SK-N-DZ (cell line): ENCODE data around the gene PVR.
"Not testable (repeated sequence)": the region's sequence is repeated elsewhere in the genome, so short reads cannot be mapped to it uniquely, and the experiment has no call there.

Source experiments
- DNase-seq: peaks from one replicate; pipeline ENCODE4 v3.0.0-alpha.2; 2015; ENCODE audit warnings: low spot score

Gene PVR

GRCh38 chr19:44645407-44646048 is 1.8 kb downstream of the PVR start:
- no peak for DNase-seq

DNA sequence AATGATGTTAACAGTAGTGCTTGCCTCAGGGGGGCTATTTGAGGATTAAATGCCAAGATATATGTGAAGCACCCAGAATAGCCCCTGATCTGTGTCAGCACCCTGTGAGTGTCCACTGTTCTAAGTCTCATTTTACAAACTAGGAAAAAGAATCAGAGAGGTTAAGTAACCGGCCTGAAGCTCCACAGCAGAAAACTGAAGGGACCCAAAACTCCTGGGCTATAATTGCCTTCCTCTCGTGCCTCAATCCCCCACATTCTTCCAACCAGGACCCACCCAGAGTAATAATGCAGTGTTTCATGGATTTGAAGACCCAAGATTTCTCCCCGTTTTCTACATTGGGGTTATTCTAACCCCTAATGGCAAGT is 2.3 kb downstream of the PVR start:
- no peak for DNase-seq

DNA sequence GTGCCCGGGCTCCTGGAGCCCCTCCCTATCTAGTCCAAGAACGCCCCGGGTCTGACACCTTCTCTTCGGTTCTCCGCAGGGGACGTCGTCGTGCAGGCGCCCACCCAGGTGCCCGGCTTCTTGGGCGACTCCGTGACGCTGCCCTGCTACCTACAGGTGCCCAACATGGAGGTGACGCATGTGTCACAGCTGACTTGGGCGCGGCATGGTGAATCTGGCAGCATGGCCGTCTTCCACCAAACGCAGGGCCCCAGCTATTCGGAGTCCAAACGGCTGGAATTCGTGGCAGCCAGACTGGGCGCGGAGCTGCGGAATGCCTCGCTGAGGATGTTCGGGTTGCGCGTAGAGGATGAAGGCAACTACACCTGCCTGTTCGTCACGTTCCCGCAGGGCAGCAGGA is 3.4 kb downstream of the PVR start:
- DNase-seq = no peak

DNA sequence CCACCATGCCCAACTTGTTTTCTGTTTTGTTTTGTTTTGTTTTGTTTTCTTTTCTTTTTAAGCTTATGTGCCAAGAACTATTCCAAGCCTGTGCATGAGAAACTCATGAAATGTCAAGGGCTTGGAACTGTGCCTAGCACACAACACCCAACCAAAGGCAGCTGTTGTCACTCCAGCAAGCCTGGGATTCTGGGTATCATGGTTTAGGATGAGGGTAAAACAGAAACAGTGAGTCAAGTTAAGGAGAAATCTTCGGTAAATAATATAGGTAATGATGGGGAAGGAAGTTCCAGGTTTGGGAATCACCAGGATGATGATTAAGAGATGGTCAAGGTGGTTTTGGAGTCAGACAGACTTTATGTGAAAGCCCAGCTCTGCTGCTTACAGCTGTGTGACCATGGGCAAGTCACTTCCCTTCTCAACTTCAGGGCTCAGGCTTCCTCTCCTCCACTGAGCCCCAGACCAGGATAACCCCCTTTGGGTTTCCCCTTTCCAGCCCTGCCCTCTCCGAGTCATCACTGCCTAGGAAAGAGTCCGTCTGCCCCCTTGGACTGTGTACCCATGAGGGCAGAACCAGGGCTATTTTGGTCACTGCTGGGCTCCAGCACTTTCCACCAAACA is 5.0 kb downstream of the PVR start:
- no peak for DNase-seq

DNA sequence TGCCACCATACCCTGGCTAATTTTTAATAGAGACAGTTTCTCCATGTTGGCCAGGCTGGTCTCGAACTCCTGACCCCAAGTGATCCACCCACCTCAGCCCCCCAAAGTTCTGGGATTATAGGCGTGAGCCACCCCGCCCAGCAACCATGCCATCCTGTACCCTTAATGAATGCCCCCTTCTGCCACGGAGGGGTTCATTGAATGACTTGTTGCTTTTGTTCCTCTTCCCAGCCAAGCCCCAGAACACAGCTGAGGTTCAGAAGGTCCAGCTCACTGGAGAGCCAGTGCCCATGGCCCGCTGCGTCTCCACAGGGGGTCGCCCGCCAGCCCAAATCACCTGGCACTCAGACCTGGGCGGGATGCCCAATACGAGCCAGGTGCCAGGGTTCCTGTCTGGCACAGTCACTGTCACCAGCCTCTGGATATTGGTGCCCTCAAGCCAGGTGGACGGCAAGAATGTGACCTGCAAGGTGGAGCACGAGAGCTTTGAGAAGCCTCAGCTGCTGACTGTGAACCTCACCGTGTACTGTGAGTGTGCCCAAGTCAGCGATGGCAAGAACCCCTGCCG is 6.0 kb downstream of the PVR start:
- no peak for DNase-seq

DNA sequence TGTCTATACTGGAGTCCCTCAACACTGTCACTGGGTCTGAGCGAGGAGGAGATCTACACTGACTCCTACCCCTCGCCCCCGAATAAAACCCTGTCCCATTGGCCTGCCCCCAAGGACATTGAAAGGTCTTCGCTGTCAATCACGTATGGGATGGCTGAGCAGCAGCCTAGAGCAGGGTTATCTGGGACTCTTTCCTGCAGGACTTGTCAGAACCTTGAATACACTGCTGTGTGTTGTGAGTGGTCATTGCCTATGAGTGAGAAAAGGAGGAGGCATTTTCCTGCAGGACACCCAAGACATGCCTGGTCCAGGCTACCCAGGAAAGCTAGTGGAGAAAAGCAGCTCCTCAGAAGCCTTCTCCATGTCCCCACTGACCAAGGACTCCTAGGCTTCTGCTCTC is 9.6 kb downstream of the PVR start:
- DNase-seq = no peak

- DNase-seq = no peak
Measured at GRCh38 chr19:44653977-44654774, 10.5 kb downstream of the PVR start.

DNA sequence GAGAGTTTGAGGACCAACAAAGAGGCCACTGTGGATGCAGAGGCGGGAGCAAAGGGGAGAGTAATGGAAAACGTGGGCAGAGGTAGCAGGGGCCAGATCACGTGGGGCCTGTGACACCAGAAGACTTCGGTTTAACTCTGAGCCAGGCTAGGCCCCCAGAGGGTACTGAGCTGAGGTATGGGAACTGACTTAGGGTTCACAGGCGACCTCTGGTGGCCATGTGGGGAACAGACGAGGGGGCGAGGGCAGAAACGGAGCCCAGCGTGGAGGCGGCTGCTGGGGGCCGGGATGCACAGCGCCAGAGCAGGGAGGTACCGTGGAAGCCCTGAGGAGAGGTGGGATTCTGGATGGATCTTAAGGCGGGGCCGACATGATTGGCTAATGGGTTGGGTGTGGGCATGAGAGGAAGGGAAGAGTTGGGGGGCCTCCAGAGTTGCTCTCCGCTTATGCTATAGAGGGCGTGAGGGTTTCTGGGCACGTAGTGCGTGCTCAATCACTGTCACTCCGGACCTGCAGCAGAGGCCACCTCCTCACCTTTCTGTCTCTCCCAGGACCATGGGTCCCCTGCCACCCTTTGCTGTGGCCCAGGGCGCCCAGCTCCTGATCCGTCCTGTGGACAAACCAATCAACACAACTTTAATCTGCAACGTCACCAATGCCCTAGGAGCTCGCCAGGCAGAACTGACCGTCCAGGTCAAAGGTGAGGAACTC is 13.7 kb downstream of the PVR start:
- DNase-seq = peak; percentile 58

DNA sequence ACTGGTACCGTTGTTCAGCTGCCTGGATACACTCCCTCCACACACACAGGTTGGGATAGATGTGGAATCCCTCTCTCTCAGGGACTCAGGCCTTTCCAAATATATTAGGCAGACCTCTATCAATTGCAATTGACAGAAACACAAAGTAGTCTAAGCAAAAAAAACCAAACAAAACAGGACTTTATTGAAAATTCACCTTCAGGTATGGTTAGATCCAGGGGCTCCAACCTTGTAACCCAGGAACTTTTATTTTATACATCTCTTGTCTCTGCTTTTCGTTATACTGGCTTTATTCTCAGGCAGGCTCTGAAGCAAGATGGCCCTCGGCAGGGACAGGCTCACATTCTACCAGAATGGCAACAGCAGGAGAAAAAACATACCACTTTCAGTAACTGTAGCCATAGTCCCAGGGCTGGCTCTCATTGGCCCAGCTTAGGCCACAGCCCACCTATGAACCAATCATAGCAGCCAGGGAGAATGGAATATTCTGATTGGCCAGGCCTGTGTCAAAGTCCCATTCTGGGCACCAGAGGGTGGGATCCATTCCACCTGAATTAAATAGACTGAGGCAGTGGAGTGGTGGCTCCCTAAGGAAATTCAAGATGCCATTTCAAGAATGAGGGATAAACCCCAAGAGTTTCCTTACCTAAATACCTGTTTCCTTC is 14.5 kb downstream of the PVR start:
- no peak for DNase-seq

GRCh38 chr19:44660081-44660480 is 16.4 kb downstream of the PVR start:
- DNase-seq = no peak

DNA sequence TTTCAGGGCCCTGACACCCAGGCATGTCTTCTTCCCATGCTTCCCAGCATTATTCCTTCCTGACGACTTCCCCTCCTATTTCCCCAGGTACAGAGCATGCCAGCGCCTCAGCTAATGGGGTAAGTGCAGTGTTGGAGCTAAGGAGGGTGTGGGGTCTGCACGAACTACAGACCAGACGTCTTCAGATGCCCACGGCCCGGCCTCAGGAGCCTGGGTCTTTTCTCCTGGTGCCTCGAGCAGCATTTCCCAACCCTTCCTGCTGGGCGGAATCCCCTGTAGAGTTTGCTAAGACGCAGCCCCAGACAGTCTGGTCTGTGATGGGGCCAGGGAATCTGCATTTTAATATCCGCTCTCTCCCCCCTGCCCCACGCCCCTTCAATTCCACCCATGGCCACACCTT is 17.5 kb downstream of the PVR start:
- no peak for DNase-seq

GRCh38 chr19:44661904-44662303 is 18.2 kb downstream of the PVR start:
- peak; percentile 35 for DNase-seq

DNA sequence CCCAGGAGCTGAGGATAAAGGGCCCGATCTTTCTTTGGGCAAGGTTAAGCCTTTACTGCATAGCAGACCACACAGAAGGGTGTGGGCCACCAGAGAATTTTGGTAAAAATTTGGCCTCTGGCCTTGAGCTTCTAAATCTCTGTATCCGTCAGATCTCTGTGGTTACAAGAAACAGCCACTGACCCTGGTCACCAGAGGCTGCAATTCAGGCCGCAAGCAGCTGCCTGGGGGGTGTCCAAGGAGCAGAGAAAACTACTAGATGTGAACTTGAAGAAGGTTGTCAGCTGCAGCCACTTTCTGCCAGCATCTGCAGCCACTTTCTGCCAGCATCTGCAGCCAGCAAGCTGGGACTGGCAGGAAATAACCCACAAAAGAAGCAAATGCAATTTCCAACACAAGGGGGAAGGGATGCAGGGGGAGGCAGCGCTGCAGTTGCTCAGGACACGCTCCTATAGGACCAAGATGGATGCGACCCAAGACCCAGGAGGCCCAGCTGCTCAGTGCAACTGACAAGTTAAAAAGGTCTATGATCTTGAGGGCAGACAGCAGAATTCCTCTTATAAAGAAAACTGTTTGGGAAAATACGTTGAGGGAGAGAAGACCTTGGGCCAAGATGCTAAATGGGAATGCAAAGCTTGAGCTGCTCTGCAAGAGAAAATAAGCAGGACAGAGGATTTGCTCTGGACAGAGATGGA is 19.1 kb downstream of the PVR start:
- DNase-seq = no peak

DNA sequence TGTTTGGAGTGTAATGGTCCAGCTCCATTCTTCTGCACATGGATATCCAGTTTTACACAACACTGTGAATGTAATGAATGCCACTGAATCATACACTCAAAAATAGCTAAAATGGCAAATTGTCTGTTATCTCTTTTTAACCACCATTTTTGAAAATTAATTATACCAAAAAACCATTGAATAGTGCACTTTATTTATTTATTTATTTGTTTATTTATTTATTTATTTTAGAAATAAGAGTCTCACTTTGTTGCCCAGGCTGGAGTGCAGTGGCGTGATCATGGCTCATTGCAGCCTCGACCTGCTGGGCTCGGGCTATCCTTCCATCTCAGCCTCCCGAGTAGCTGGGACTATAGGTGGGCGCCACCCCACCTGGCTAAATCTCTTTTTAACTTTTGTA is 20.3 kb downstream of the PVR start:
- no peak for DNase-seq

- DNase-seq = no peak
Measured at GRCh38 chr19:44664976-44665375, 21.3 kb downstream of the PVR start.

DNA sequence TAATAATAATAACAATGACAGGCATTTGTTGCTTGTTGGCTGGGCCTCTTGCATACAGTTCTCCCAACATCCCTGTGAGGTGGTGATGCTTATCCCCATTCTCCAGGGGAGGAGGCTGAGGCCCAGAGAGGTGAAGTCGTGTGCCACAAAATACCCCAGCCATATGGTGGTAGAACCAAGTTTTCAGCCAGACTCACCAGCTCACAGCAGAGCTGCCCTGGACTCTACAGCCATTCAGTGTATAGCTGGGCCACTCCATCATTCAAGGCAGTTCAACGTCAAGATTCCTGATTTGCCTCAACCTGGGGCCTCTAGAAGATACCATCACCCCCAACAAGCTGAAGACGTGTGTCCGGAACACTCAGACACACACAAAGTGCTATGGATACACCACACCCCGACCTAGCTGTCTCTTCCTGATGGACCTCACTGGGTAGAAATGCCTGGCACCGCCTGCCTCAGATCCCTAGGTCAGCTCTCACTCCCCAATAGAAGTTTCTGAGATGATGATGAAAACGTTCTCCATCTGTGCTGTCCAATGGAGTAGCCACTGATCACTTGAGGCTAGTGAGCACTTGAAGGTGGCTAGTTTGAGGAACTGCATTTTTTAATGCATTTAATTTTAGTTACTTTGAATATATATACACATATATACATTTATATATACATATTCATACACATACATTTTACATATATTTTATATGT is 23.3 kb downstream of the PVR start:
- DNase-seq = peak; percentile 21

DNA sequence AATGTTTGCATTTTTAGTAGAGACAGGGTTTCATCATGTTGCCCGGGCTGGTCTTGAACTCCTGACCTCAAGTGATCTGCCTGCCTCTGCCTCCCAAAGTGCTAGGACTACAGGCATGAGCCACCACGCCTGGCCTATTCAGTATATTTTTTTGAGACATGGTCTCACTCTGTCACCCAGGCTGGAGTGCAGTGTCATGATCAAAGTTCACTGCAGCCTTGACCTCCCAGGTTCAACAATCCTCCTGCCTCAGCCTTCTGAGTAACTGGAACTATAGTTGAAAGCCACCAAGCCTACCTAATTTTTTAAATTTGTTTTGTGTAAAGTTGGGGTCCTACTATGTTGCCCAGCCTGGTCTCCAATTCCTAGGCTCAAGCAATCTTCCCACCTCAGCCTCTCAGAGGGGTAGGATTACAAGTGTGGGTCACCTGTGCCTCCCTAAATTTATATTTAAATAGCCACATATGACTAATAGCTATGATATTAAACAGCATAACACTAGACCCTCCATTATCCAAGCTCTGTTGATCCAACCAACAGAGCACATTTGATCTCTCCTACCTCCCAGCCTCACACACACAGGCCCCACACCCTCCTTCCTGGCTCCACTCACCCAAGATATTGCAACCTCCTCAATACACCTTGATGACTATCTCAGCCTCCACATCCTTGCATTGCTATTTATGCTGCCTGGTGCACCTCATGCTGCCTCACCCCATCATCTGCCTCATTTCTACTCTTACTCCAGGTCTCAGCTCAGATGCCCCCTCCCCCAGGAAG is 25.5 kb downstream of the PVR start:
- DNase-seq = no peak

- not testable (repeated sequence) for DNase-seq
Measured at GRCh38 chr19:44670027-44670426, 26.3 kb downstream of the PVR start.

DNA sequence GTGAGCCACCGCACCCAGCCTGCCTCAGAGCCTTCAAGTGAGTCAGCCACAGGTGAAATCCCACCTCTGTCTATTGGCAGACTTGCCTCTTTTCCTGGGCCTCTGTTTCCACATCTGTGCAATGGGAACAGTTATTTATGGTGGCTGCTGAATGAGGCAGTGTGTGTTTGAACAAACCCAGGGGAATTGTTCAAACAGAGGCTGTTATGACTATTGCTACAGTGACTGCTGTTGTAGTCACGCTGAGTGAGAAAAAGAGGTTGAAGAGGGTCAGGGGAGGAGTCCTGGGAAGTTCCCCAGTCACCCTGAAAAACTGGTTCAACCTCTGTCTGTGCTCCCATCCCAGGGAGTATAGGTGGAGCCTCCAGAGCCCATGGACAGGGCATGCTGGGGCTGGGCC is 27.7 kb downstream of the PVR start, which contains the start of gene CEACAM19:
Gene CEACAM19, plus strand, starts transcription at position 83 of the 400 bp plus-strand sequence. CDS start 450 bp downstream, outside the sequence.
- no peak for DNase-seq
